Osteoblast (primary cell): ENCODE results near the gene ACOT11. TPM values are rescaled to one million over a fixed set of nuclear protein-coding genes. Genes with fewer than 3 reads are reported as not detected.
"Not testable (repeated sequence)": the region's sequence is repeated elsewhere in the genome, so short reads cannot be mapped to it uniquely, and the experiment has no call there.

ENCODE experiments used
- DNase-seq: peaks from one replicate; pipeline ENCODE4 v3.0.0; 2011; ENCODE audit warnings: low spot score, mixed read lengths; ENCODE audit not compliant: insufficient read length; ENCODE audit errors: missing footprints
- H2AFZ ChIP-seq: 2 replicates; pipeline ENCODE4 v1.6.0; 2011; ENCODE audit warnings: mild to moderate bottlenecking, low read length
- H3K27ac ChIP-seq: 2 replicates; pipeline ENCODE4 v1.5.1; 2011; ENCODE audit warnings: mild to moderate bottlenecking, low read depth, low read length, moderate library complexity
- H3K27me3 ChIP-seq: 2 replicates; pipeline ENCODE4 v1.6.0; 2012; ENCODE audit warnings: mild to moderate bottlenecking, control low read depth, inconsistent platforms, low read length, moderate library complexity; ENCODE audit not compliant: insufficient read depth
- H3K36me3 ChIP-seq: 2 replicates; pipeline ENCODE4 v1.5.1; 2011; ENCODE audit warnings: mild to moderate bottlenecking, low read length, control low read depth, moderate library complexity; ENCODE audit not compliant: insufficient read depth
- H3K4me1 ChIP-seq: 2 replicates; pipeline ENCODE4 v1.5.1; 2011; ENCODE audit warnings: mild to moderate bottlenecking, low read length, control low read depth, moderate library complexity; ENCODE audit not compliant: insufficient read depth
- H3K4me2 ChIP-seq: 2 replicates; pipeline ENCODE4 v1.6.0; 2011; ENCODE audit warnings: mild to moderate bottlenecking, low read length; ENCODE audit not compliant: insufficient read depth
- H3K4me3 ChIP-seq: fragments of 200-600 bp; sonication (generic); 3 replicates; pipeline ENCODE4 v1.5.1; 2012; ENCODE audit warnings: mild to moderate bottlenecking, low read length, inconsistent platforms; ENCODE audit not compliant: insufficient read depth
- H3K79me2 ChIP-seq: 2 replicates; pipeline ENCODE4 v1.6.0; 2012; ENCODE audit warnings: mild to moderate bottlenecking, low read length, control low read depth, inconsistent platforms; ENCODE audit not compliant: insufficient read depth
- H3K9me3 ChIP-seq: 2 replicates; pipeline ENCODE4 v1.5.1; 2011; ENCODE audit warnings: low read depth, low read length, control low read depth
- H4K20me1 ChIP-seq: 2 replicates; pipeline ENCODE4 v1.6.0; 2012; ENCODE audit warnings: mild to moderate bottlenecking, low read length, control low read depth; ENCODE audit not compliant: insufficient read depth
- CTCF ChIP-seq: IDR thresholded peaks from 2 replicates; pipeline ENCODE4 v1.5.1; 2011; ENCODE audit warnings: mild to moderate bottlenecking, low read depth, low read length, moderate library complexity; ENCODE audit errors: extremely low read depth
- total RNA-seq: library from RNA; depleted of rRNA; stranded (reverse); fragments of >200 nt; gene quantifications from 2 replicates; pipeline ENCODE4 v1.2.3, GENCODE V29; 2012

ACOT11 gene
- total RNA-seq, 1 donor = 2.9 TPM

DNA sequence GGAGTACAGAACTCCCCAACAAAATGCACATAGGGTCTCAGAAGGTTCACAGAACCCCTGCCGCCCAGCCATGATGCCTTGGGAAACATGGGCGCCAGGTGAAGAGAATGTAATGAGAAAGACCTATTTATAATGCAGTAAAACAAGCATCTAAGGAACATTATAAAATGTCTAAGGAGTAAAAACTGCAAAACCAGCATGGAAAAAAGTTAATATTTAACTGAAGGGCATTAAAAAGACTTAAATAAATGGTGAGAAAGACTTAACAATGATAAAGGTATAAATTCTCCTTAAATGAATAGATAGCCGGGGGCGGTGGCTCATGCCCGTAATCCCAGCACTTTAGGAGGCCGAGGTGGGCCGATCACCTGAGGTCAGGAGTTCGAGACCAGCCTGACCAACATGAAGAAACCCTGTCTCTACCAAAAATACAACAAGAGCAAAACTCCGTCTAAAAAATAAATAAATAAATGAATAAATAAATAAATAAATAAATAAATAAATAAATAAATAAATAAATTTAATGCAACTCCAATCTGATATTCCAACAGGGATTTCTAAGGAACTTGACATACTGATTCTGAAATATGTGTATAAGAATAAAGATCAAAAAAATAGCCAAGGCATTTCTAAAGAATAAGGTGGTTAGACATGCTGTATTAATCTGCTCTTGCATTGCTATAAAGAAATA is 27.3 kb upstream of the ACOT11 start:
- H3K27ac ChIP-seq = no peak overlapping the region
- TF ChIP-seq CTCF = no peak
- no peak overlapping the region for H3K4me2 ChIP-seq
- no peak for DNase-seq
- H3K4me1 ChIP-seq = no peaks in the 10 kb centered on the region
- no peak overlapping the region for H3K4me3 ChIP-seq
- peaks cover 4% of the 10 kb centered on the region for H3K27me3 ChIP-seq
- no peaks in the 10 kb centered on the region for H3K9me3 ChIP-seq
- no peaks in the 10 kb centered on the region for H3K36me3 ChIP-seq
- no peaks in the 10 kb centered on the region for H3K79me2 ChIP-seq
- H4K20me1 ChIP-seq = no peaks in the 10 kb centered on the region
- no peak overlapping the region for H2AFZ ChIP-seq

- H3K27me3 ChIP-seq, H3K9me3 ChIP-seq, H3K36me3 ChIP-seq, H3K27ac ChIP-seq, H3K4me1 ChIP-seq, DNase-seq, H3K79me2 ChIP-seq, H2AFZ ChIP-seq, H3K4me2 ChIP-seq, H3K4me3 ChIP-seq, H4K20me1 ChIP-seq: not testable (repeated sequence)
Measured at GRCh38 chr1:54526565-54526964, 21.5 kb upstream of the ACOT11 start.

GRCh38 chr1:54528613-54529012 is 19.4 kb upstream of the ACOT11 start:
- Histone ChIP-seq H3K4me1 (no peaks in the 10 kb centered on the region), H3K4me3 (no peak overlapping the region), H3K9me3 (no peaks in the 10 kb centered on the region), H4K20me1 (no peaks in the 10 kb centered on the region), H3K27me3 (peaks cover 5% of the 10 kb centered on the region), H3K36me3 (no peaks in the 10 kb centered on the region), H3K4me2 (no peak overlapping the region), H3K79me2 (no peaks in the 10 kb centered on the region), H3K27ac (no peak overlapping the region), H2AFZ (no peak overlapping the region)
- no peak for DNase-seq
- TF ChIP-seq CTCF = no peak

DNA sequence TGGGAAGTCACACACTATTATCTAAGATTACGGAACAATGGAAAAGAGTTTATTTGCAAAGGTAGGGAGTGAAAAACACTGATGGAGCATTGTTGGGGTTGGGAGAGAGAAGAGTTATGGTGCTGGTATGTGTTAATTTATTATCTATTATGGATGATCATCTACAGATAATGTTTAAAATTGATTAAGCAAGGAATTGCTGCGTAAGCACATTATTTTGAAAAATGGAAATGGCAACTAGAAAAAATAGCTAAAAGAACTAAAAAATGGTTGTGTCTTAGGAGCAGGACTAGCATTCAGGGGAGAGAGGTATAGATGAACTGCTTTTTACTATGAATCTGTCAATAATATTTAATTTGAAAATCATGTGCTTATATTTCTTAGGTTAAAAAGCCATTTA is 16.0 kb upstream of the ACOT11 start:
- Histone ChIP-seq H3K4me1 (no peaks in the 10 kb centered on the region), H3K27me3 (peaks cover 10% of the 10 kb centered on the region), H3K9me3 (no peaks in the 10 kb centered on the region), H2AFZ (no peak overlapping the region), H3K79me2 (no peaks in the 10 kb centered on the region), H3K4me3 (no peak overlapping the region), H3K27ac (no peak overlapping the region), H4K20me1 (no peaks in the 10 kb centered on the region), H3K36me3 (no peaks in the 10 kb centered on the region), H3K4me2 (no peak overlapping the region)
- no peak for DNase-seq
- TF ChIP-seq CTCF = no peak

- not testable (repeated sequence) for H3K79me2 ChIP-seq, DNase-seq, H3K27me3 ChIP-seq, H3K4me2 ChIP-seq, H3K4me1 ChIP-seq, H3K36me3 ChIP-seq, H4K20me1 ChIP-seq, H3K27ac ChIP-seq, H3K4me3 ChIP-seq, H3K9me3 ChIP-seq, H2AFZ ChIP-seq
Measured at GRCh38 chr1:54536656-54537055, 11.4 kb upstream of the ACOT11 start.
